MM.1S (cell line): ENCODE data around the gene CSPG5.

Source experiments
- DNase-seq: peaks from one replicate; pipeline ENCODE4 v3.0.0-alpha.2; 2015
- H2AFZ ChIP-seq: fragments of 300-600 bp; sonication (generic); 2 replicates; pipeline ENCODE4 v1.6.0; 2016; ENCODE audit warnings: antibody characterized with exemption, low read length
- H3F3A ChIP-seq: fragments of 300-600 bp; sonication (generic); 2 replicates; pipeline ENCODE4 v1.6.1; 2016; ENCODE audit warnings: mild to moderate bottlenecking, antibody characterized with exemption, low read length, moderate library complexity, mixed read lengths; ENCODE audit not compliant: insufficient read depth
- H3K27ac ChIP-seq: fragments of 300-600 bp; sonication (generic); 2 replicates; pipeline ENCODE4 v1.5.1; 2016; ENCODE audit warnings: mild to moderate bottlenecking, low read length
- H3K27me3 ChIP-seq: fragments of 300-600 bp; sonication (generic); replicated peaks from 2 replicates; pipeline ENCODE4 v1.6.0; 2016; ENCODE audit warnings: low read length; ENCODE audit not compliant: insufficient read depth
- H3K36me3 ChIP-seq: fragments of 300-600 bp; sonication (generic); replicated peaks from 2 replicates; pipeline ENCODE4 v1.6.1; 2016; ENCODE audit warnings: mild to moderate bottlenecking, low read length, mixed read lengths; ENCODE audit not compliant: insufficient read depth
- H3K4me1 ChIP-seq: fragments of 300-600 bp; sonication (generic); 2 replicates; pipeline ENCODE4 v1.6.1; 2016; ENCODE audit warnings: low read length, mixed read lengths
- H3K4me2 ChIP-seq: fragments of 300-600 bp; sonication (generic); 2 replicates; pipeline ENCODE4 v1.6.0; 2016; ENCODE audit warnings: low read depth, low read length
- H3K4me3 ChIP-seq: fragments of 300-600 bp; sonication (generic); 2 replicates; pipeline ENCODE4 v1.5.1; 2016; ENCODE audit warnings: low read length, mixed read lengths
- H3K79me2 ChIP-seq: fragments of 300-600 bp; sonication (generic); 2 replicates; pipeline ENCODE4 v1.6.1; 2016; ENCODE audit warnings: mixed run types, low read length, mixed read lengths
- H3K9ac ChIP-seq: fragments of 300-600 bp; sonication (generic); 2 replicates; pipeline ENCODE4 v1.6.1; 2016; ENCODE audit warnings: low read length, mixed read lengths
- H3K9me2 ChIP-seq: fragments of 300-600 bp; sonication (generic); replicated peaks from 2 replicates; pipeline ENCODE4 v1.6.1; 2016; ENCODE audit warnings: mild to moderate bottlenecking, low read length, mixed read lengths; ENCODE audit not compliant: insufficient read depth
- H3K9me3 ChIP-seq: fragments of 300-600 bp; sonication (generic); replicated peaks from 2 replicates; pipeline ENCODE4 v1.6.1; 2016; ENCODE audit warnings: mild to moderate bottlenecking, low read length, mixed read lengths; ENCODE audit not compliant: insufficient read depth
- H4K20me1 ChIP-seq: fragments of 300-600 bp; sonication (generic); 2 replicates; pipeline ENCODE4 v1.6.1; 2016; ENCODE audit warnings: mild to moderate bottlenecking, low read length, moderate library complexity, mixed read lengths; ENCODE audit not compliant: insufficient read depth
- EZH2 ChIP-seq: fragments of 300-600 bp; sonication (generic); optimal IDR thresholded peaks from 2 replicates; pipeline ENCODE3; 2017; ENCODE audit warnings: low read depth, mild to moderate bottlenecking, antibody characterized with exemption, low read length, mixed read lengths
- EZH2phosphoT487 ChIP-seq: fragments of 300-600 bp; sonication (generic); IDR thresholded peaks from 2 replicates; pipeline ENCODE4 v1.6.1; 2018; ENCODE audit warnings: antibody characterized with exemption, low read length
- TF ChIP-seq, protein P1 (sequence below): fragments of 300-600 bp; sonication (generic); IDR thresholded peaks from 2 replicates; pipeline ENCODE4 v1.5.1; 2016; ENCODE audit warnings: antibody characterized with exemption, low read length, mixed read lengths

CSPG5 gene

DNA sequence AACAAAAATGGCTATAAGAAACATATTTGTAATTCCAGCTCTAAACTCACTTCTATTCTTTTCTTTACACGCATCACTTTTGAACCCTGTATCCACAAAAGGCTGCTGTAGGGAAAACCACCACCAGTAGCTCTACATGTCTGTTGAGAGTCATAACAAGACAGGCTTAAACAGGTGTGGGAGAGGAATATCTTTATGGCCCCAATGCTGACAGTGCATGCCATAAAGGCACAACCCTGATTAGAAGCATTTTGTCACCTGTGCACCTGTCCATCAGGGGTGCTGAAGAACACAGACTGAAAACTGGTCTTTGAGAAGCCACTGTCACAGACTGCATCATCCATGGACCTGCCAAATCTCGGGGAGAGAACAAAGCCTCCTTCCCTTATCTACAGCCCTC is 11.6 kb upstream of the CSPG5 start:
- H3K27ac ChIP-seq = no peak overlapping the region
- no peak overlapping the region for H2AFZ ChIP-seq
- no peaks in the 10 kb centered on the region for H3K9me3 ChIP-seq
- no peak for DNase-seq
- no peaks in the 10 kb centered on the region; the same call in 1 of the 2 replicates for H3K79me2 ChIP-seq
- no peaks in the 10 kb centered on the region; the same call in 1 of the 2 replicates for H3K36me3 ChIP-seq
- no peak overlapping the region for H3K9ac ChIP-seq
- H4K20me1 ChIP-seq = no peaks in the 10 kb centered on the region
- TF ChIP-seq, protein P1, sequence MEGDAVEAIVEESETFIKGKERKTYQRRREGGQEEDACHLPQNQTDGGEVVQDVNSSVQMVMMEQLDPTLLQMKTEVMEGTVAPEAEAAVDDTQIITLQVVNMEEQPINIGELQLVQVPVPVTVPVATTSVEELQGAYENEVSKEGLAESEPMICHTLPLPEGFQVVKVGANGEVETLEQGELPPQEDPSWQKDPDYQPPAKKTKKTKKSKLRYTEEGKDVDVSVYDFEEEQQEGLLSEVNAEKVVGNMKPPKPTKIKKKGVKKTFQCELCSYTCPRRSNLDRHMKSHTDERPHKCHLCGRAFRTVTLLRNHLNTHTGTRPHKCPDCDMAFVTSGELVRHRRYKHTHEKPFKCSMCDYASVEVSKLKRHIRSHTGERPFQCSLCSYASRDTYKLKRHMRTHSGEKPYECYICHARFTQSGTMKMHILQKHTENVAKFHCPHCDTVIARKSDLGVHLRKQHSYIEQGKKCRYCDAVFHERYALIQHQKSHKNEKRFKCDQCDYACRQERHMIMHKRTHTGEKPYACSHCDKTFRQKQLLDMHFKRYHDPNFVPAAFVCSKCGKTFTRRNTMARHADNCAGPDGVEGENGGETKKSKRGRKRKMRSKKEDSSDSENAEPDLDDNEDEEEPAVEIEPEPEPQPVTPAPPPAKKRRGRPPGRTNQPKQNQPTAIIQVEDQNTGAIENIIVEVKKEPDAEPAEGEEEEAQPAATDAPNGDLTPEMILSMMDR = no peak
- TF ChIP-seq EZH2phosphoT487 (no peak), EZH2 (no peak)
- H3K27me3 ChIP-seq = no peaks in the 10 kb centered on the region
- no peaks in the 10 kb centered on the region for H3K4me1 ChIP-seq
- no peaks in the 10 kb centered on the region for H3F3A ChIP-seq
- no peak overlapping the region for H3K4me2 ChIP-seq
- H3K9me2 ChIP-seq = no peaks in the 10 kb centered on the region
- no peak overlapping the region for H3K4me3 ChIP-seq

DNA sequence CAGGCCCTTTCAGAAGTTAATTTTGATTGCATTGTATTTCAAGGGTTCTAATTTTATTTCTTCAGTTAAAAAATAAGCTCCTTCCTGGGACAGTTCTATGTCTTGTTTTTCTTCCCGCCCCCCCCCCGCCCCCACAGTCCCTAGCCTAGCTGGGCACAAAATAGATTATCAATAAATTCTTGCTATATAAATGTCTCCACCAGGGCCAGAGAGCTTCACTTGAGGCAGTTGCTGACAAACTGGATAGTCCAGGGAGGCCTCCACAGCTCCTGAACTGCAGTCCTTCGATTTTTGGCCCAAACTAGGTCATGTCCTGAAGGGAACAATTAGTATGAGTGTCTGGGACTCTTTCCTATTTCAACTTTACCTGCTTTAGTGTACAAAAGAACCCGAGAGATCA is 9.9 kb upstream of the CSPG5 start:
- no peak for DNase-seq
- no peaks in the 10 kb centered on the region for H3K4me1 ChIP-seq
- no peaks in the 10 kb centered on the region for H3K36me3 ChIP-seq
- no peaks in the 10 kb centered on the region for H4K20me1 ChIP-seq
- no peak overlapping the region for H3K9ac ChIP-seq
- H3K27me3 ChIP-seq = no peaks in the 10 kb centered on the region
- no peak overlapping the region for H3K4me2 ChIP-seq
- H3K9me3 ChIP-seq = no peaks in the 10 kb centered on the region
- TF ChIP-seq EZH2 = no peak
- no peak for TF ChIP-seq EZH2phosphoT487
- TF ChIP-seq, protein P1 = no peak
- no peak overlapping the region for H3K27ac ChIP-seq
- H2AFZ ChIP-seq = no peak overlapping the region
- H3K79me2 ChIP-seq = no peaks in the 10 kb centered on the region
- no peak overlapping the region for H3K4me3 ChIP-seq
- no peaks in the 10 kb centered on the region for H3F3A ChIP-seq
- H3K9me2 ChIP-seq = no peaks in the 10 kb centered on the region

DNA sequence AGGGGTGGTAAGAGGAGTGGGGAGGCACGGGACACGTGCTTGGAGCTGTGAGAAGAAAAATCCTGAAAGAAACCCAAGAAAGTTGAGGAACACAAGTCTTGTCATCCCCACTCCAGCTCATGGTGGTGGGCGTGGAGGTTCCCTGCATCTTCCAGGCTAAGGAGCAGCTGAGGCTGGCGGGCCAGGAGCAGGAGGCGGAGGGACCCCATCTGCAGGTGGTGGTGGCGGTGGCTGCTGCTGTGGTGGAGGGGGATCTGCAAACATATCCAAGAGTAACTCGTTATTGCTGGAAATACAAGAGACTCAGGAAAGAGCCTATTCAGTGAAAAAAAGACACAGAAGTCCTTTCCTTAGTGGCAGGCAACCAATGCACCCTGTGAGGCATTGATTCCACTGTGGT is 9.4 kb upstream of the CSPG5 start:
- H3K9ac ChIP-seq = no peak overlapping the region
- H3K4me1 ChIP-seq = no peaks in the 10 kb centered on the region
- H4K20me1 ChIP-seq = no peaks in the 10 kb centered on the region
- no peaks in the 10 kb centered on the region for H3K36me3 ChIP-seq
- no peak overlapping the region for H2AFZ ChIP-seq
- H3K27me3 ChIP-seq = no peaks in the 10 kb centered on the region
- H3K4me2 ChIP-seq = no peak overlapping the region
- H3K9me2 ChIP-seq = no peaks in the 10 kb centered on the region
- H3K4me3 ChIP-seq = no peak overlapping the region
- DNase-seq = no peak
- no peaks in the 10 kb centered on the region for H3K79me2 ChIP-seq
- no peaks in the 10 kb centered on the region for H3F3A ChIP-seq
- H3K9me3 ChIP-seq = no peaks in the 10 kb centered on the region
- no peak overlapping the region for H3K27ac ChIP-seq
- TF ChIP-seq, protein P1 = no peak
- TF ChIP-seq EZH2 (no peak), EZH2phosphoT487 (no peak)
